Right lobe of liver (tissue), 6 donors: Measurements from ENCODE around the gene ANTXR1. TPM values are rescaled to one million over a fixed set of nuclear protein-coding genes. Genes with fewer than 3 reads are reported as not detected.

Experiments used
- ATAC-seq, 4 donors: fragments of 200-7000 bp; cut with Tn5 transposase; one replicate each; pipeline ENCODE4 v1.9.1; 2020; ENCODE audit warnings: mild to moderate bottlenecking in 4 of 4, moderate library complexity in 4 of 4
- DNase-seq, 3 donors: peaks; one replicate each; pipeline ENCODE4 v3.0.0-alpha.2; 2020
- H3K27ac ChIP-seq, 3 donors: fragments of 200-600 bp; one replicate each; pipeline ENCODE4 v1.8.0; 2022
- H3K27me3 ChIP-seq, 2 donors: fragments of 200-600 bp; one replicate each; pipeline ENCODE4 v1.8.0; 2022
- H3K36me3 ChIP-seq, 4 donors: fragments of 200-600 bp; sonication (generic) in 1 of 4; one replicate each; pipeline versions ENCODE4 v1.5.1 to v1.8.0; 2017 to 2022; ENCODE audit warnings: control low read depth in 1 of 4
- H3K4me1 ChIP-seq, 4 donors: fragments of 200-600 bp; sonication (generic) in 1 of 4; one replicate each; pipeline versions ENCODE4 v1.5.1 to v1.8.0; 2017 to 2022; ENCODE audit warnings: control low read depth in 1 of 4
- H3K4me3 ChIP-seq, 3 donors: fragments of 200-600 bp; one replicate each; pipeline ENCODE4 v1.8.0; 2022
- H3K9me3 ChIP-seq, 4 donors: fragments of 200-600 bp; sonication (generic) in 1 of 4; one replicate each; pipeline versions ENCODE4 v1.5.1 to v1.8.0; 2017 to 2022; ENCODE audit warnings: control low read depth in 1 of 4
- CTCF ChIP-seq, 4 donors: fragments of 200-600 bp in 3 of 4; fragments of 450-650 bp in 1 of 4; IDR thresholded peaks; one replicate each; pipeline versions ENCODE4 v1.5.1 to v1.8.0; 2016 to 2022; ENCODE audit warnings: antibody characterized with exemption in 4 of 4, mild to moderate bottlenecking in 2 of 4
- POLR2A ChIP-seq: fragments of 450-650 bp; IDR thresholded peaks from one replicate; pipeline ENCODE4 v1.6.1; 2017; ENCODE audit warnings: antibody characterized with exemption, mild to moderate bottlenecking
- WGBS: methylation state at CpG from one replicate; pipeline ENCODE4 v1.1.6; 2018; ENCODE audit warnings: low coverage, low lambda C conversion rate; ENCODE audit not compliant: insufficient coverage; ENCODE audit errors: missing lambda C conversion rate; 5-methylcytosine and 5-hydroxymethylcytosine counted together
- intact Hi-C, 2 donors: fragments of 100-400 bp; cut with DNase I; formaldehyde crosslinking; loops; one replicate each; pipeline versions ENCODE4 v1.11.2 to v1.14.1; 2022
- total RNA-seq, 6 experiments: library from RNA; depleted of rRNA in 2 of 6; stranded (reverse); fragments of >200 nt in 2 of 6; fragmentation: NEBNext Ultra II Directional in 3 of 6; extraction: Animal tissue kit (Norgen Biotek cat#: 25700) in 3 of 6; gene quantifications; one replicate each; pipeline versions ENCODE4 v1.1.0 to v1.2.4, GENCODE V29; 2016 to 2023
- donor health status: DM: no; HTN: yes; CAD: no.
- donor health status: DM: no; HTN: no; CAD: no.
- donor health status: DM: no; HTN: no; CAD: no.
- donor health status: DM: no; HTN: yes; CAD: no.
- donor health status: DM: no; HTN: yes; CAD: no.

The ANTXR1 gene
- total RNA-seq, 6 experiments from 2014 or later = 1.1 to 4.1 (median 2.9) TPM

- no peaks in the 10 kb centered on the region for H3K27me3 ChIP-seq
- WGBS = 94% methylated on average over 2 of the region's 4 CpGs
- H3K4me3 ChIP-seq = no peak overlapping the region
- H3K27ac ChIP-seq = no peak overlapping the region
- ATAC-seq (no peak), DNase-seq (no peak)
- H3K36me3 ChIP-seq = no peaks in the 10 kb centered on the region
- intact Hi-C loops = no loop called here
- no peak for TF ChIP-seq CTCF (IDR thresholded peaks at IDR 0.05)
- TF ChIP-seq POLR2A = no peak
- H3K4me1 ChIP-seq = no peaks in the 10 kb centered on the region
- no peaks in the 10 kb centered on the region for H3K9me3 ChIP-seq
These were observed 267.9 kb downstream of the ANTXR1 start for GRCh38 chr2:69280796-69281412.

GRCh38 chr2:69285379-69285894, 272.5 kb downstream of the ANTXR1 start:
- WGBS = 43% methylated on average over 3 of the region's 3 CpGs
- no peaks in the 10 kb centered on the region for H3K9me3 ChIP-seq
- no peak for TF ChIP-seq POLR2A
- TF ChIP-seq CTCF (IDR thresholded peaks at IDR 0.05) = no peak
- H3K27ac ChIP-seq = no peak overlapping the region
- H3K4me3 ChIP-seq = no peak overlapping the region
- ATAC-seq = no peak
- DNase-seq = no peak
- intact Hi-C loops = no loop called here
- H3K36me3 ChIP-seq = no peaks in the 10 kb centered on the region
- no peaks in the 10 kb centered on the region for H3K27me3 ChIP-seq
- no peaks in the 10 kb centered on the region for H3K4me1 ChIP-seq

GRCh38 chr2:69287544-69287943, 274.6 kb downstream of the ANTXR1 start:
- H3K4me3 ChIP-seq = no peak overlapping the region
- WGBS = 77% methylated on average over 5 of the region's 5 CpGs
- H3K9me3 ChIP-seq = no peaks in the 10 kb centered on the region
- no peaks in the 10 kb centered on the region for H3K36me3 ChIP-seq
- intact Hi-C loops = no loop called here
- peaks cover 0 to 11% (median 0%) of the 10 kb centered on the region in 4 donors for H3K4me1 ChIP-seq
- no peak for ATAC-seq
- TF ChIP-seq POLR2A (no peak), CTCF (IDR thresholded peaks at IDR 0.05) (no peak)
- H3K27me3 ChIP-seq = no peaks in the 10 kb centered on the region
- no peak for DNase-seq
- no peak overlapping the region for H3K27ac ChIP-seq

- DNase-seq (no peak), ATAC-seq (no peak)
- H3K27ac ChIP-seq = no peak overlapping the region
- H3K36me3 ChIP-seq = no peaks in the 10 kb centered on the region
- H3K9me3 ChIP-seq = no peaks in the 10 kb centered on the region
- H3K4me3 ChIP-seq = no peak overlapping the region
- H3K27me3 ChIP-seq = no peaks in the 10 kb centered on the region
- intact Hi-C loops = no loop called here
- TF ChIP-seq CTCF (IDR thresholded peaks at IDR 0.05) (no peak), POLR2A (no peak)
- peaks cover 0 to 11% (median 0%) of the 10 kb centered on the region in 4 donors for H3K4me1 ChIP-seq
- WGBS = 74% methylated on average over 1 of the region's 1 CpG
These were observed 275.4 kb downstream of the ANTXR1 start for GRCh38 chr2:69288429-69288828.
